ENCODE results near the gene DNAL1.
A peak's percentile ranks its signal among the peaks of the same experiment; 100 is the strongest.
"Not testable (repeated sequence)": the region's sequence is repeated elsewhere in the genome, so short reads cannot be mapped to it uniquely, and the experiment has no call there.

The DNAL1 gene

DNA sequence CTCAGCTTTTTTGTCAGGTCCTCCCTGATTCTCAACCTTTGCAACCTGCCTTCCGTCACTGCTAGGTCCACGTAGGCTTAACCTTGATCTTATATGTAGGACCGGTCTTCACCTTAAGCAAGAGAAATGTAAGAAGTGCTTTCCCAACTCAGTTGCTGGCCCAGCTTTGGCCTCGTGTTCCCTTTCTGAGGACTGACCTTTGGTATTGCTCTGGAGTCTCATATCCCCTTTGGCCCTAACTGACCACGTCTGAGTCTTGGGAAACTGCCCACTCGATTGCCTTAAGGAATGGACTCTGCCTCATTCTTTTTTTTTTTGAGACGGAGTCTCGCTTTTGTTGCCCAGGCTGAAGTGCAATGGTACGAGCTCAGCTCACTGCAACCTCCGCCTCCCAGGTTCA is 24.5 kb upstream of the DNAL1 start:
- Histone ChIP-seq H3K27ac (ENCODE audit: low read length) (no peak overlapping the region), H3K4me1 (ENCODE audit: control insufficient read depth in 1 of 2, insufficient read depth in 2 of 2, low read length in 2 of 2) (no peaks in the 10 kb centered on the region), H3K36me3 (ENCODE audit: control insufficient read depth in 1 of 2, insufficient read depth in 2 of 2, low read length in 2 of 2) (no peaks in the 10 kb centered on the region), H3K4me3 (ENCODE audit: low read depth in 1 of 2, low read length in 2 of 2) (no peak overlapping the region), H3K27me3 (ENCODE audit: low read depth, low read length) (no peaks in the 10 kb centered on the region), H3K9me3 (ENCODE audit: control insufficient read depth in 1 of 2, low read length in 2 of 2) (no peaks in the 10 kb centered on the region)

DNA sequence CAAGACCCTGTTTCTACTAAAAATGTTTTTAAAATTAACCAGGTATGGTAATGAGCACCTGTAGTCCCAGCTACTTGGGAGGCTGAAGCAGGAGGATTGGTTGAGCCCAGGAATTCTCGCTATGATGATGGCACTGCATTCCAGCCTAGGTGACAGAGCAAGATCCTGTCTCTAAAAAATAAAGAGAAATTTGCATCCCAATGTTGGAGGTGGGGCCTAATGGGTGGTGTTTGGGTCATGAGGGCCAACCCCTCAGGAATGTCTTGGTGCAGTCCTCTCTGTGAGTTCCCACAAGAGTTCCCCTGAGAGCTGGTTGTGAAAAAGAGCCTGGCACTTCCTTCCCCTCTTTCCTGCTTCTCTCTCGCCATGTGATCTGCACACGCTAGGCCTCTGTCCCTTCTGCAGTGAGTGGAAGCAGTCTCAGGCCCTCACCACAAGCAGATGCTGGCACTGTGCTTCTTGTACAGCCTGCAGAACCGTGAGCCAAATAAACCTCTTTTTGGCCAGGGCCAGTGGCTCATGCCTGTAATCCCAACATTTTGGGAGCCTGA is 21.2 kb upstream of the DNAL1 start:
- Histone ChIP-seq H3K4me1 (ENCODE audit: control insufficient read depth in 1 of 2, insufficient read depth in 2 of 2, low read length in 2 of 2) (no peaks in the 10 kb centered on the region), H3K4me3 (ENCODE audit: low read depth in 1 of 2, low read length in 2 of 2) (no peak overlapping the region)

DNA sequence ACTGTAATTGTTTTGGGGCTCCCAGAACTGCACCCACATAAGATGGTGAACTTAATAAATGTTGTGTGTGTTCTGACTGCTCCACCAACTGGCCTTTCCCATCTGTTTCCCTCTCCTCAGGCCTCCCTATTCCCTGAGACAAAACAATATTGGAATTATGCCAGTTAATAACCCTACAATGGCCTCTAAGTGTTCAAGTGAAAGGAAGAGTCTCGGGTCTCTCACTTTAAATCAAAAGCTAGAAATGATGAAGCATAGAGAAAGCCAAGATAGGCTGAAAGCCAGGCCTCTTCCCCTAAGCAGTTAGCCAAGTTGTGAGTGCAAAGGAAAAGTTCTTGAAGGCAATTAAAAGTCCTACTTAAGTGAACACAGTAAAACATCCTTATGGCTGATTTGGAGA is 19.1 kb upstream of the DNAL1 start:
- H3K4me3 ChIP-seq (ENCODE audit: low read depth in 1 of 2, low read length in 2 of 2), result no peak overlapping the region
- no peaks in the 10 kb centered on the region for H3K9me3 ChIP-seq (ENCODE audit: control insufficient read depth in 1 of 2, low read length in 2 of 2)
- H3K27me3 ChIP-seq (ENCODE audit: low read depth, low read length), result no peaks in the 10 kb centered on the region
- no peaks in the 10 kb centered on the region for H3K4me1 ChIP-seq (ENCODE audit: control insufficient read depth in 1 of 2, insufficient read depth in 2 of 2, low read length in 2 of 2)
- no peak overlapping the region for H3K27ac ChIP-seq (ENCODE audit: low read length)
- H3K36me3 ChIP-seq (ENCODE audit: control insufficient read depth in 1 of 2, insufficient read depth in 2 of 2, low read length in 2 of 2), result no peaks in the 10 kb centered on the region

More for the DNA sequence above, 21.2 kb upstream of the DNAL1 start:
- no peaks in the 10 kb centered on the region for H3K36me3 ChIP-seq (ENCODE audit: control insufficient read depth in 1 of 2, insufficient read depth in 2 of 2, low read length in 2 of 2)
- no peaks in the 10 kb centered on the region for H3K9me3 ChIP-seq (ENCODE audit: control insufficient read depth in 1 of 2, low read length in 2 of 2)
- H3K27me3 ChIP-seq (ENCODE audit: low read depth, low read length), result no peaks in the 10 kb centered on the region
- no peak overlapping the region for H3K27ac ChIP-seq (ENCODE audit: low read length)

DNA sequence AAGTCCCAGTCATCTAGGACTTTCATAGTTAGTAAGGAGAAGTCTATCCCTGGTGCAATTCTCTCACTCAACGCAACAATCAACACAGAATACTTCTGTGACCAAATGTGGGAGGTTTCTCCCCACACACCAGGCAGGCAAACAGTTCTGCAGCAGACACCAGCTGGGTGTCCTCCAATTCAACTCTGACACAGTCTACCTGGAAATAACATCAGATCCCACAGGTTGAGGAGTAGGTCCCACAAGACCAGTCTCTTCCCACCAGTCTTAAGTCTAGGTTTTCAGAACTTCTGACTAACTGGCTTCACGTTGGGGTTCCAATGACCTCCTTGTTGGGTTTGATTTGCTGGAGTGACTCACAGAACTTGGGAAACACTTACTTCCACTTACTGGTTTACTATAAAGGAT is 17.6 kb upstream of the DNAL1 start:
- Histone ChIP-seq H3K36me3 (ENCODE audit: control insufficient read depth in 1 of 2, insufficient read depth in 2 of 2, low read length in 2 of 2) (no peaks in the 10 kb centered on the region), H3K4me3 (ENCODE audit: low read depth in 1 of 2, low read length in 2 of 2) (no peak overlapping the region), H3K27ac (ENCODE audit: low read length) (no peak overlapping the region), H3K9me3 (ENCODE audit: control insufficient read depth in 1 of 2, low read length in 2 of 2) (no peaks in the 10 kb centered on the region), H3K27me3 (ENCODE audit: low read depth, low read length) (no peaks in the 10 kb centered on the region), H3K4me1 (ENCODE audit: control insufficient read depth in 1 of 2, insufficient read depth in 2 of 2, low read length in 2 of 2) (no peaks in the 10 kb centered on the region)

DNA sequence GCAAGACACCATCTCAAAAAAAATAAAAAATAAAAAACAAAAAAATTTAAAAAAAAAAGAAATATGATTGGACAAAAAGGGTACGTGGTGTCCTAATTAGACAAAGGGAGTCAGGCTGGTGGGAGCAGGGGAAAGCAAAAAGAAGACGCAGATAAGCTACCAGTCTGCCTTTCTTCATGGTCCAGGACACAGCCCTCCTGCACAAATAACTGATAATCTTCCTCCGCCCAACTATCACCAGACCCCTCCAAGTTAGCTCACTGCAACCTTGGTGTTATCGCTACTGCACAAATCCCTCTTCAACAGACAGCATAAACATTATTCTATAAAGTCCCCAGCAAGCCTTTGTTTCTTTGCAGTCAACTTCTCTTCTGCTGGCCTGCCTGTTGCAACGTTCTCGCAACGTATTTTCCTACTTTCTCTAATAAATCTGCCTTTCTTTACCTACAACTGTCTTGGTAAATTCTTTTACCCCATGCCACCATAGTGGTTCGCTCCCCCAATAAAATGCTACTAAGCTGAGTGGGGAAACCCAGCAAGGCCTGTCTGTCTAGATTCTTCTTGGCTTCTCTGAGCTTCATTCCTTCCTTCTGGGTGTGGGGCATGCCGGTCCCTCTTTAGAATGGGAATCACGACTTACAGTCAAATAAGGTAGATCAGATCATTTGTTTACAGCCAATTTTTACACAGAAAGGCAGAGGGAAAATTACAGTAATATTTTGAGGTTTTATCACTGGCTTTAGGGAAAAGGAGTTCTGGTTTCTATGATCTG is 14.6 kb upstream of the DNAL1 start:
- no peak overlapping the region for H3K4me3 ChIP-seq (ENCODE audit: low read depth in 1 of 2, low read length in 2 of 2)
- H3K27me3 ChIP-seq (ENCODE audit: low read depth, low read length), result no peaks in the 10 kb centered on the region
- no peaks in the 10 kb centered on the region for H3K9me3 ChIP-seq (ENCODE audit: control insufficient read depth in 1 of 2, low read length in 2 of 2)
- no peak overlapping the region for H3K27ac ChIP-seq (ENCODE audit: low read length)
- H3K36me3 ChIP-seq (ENCODE audit: control insufficient read depth in 1 of 2, insufficient read depth in 2 of 2, low read length in 2 of 2), result no peaks in the 10 kb centered on the region
- peaks cover 0 to 19% of the 10 kb centered on the region in 2 donors for H3K4me1 ChIP-seq (ENCODE audit: control insufficient read depth in 1 of 2, insufficient read depth in 2 of 2, low read length in 2 of 2)

DNA sequence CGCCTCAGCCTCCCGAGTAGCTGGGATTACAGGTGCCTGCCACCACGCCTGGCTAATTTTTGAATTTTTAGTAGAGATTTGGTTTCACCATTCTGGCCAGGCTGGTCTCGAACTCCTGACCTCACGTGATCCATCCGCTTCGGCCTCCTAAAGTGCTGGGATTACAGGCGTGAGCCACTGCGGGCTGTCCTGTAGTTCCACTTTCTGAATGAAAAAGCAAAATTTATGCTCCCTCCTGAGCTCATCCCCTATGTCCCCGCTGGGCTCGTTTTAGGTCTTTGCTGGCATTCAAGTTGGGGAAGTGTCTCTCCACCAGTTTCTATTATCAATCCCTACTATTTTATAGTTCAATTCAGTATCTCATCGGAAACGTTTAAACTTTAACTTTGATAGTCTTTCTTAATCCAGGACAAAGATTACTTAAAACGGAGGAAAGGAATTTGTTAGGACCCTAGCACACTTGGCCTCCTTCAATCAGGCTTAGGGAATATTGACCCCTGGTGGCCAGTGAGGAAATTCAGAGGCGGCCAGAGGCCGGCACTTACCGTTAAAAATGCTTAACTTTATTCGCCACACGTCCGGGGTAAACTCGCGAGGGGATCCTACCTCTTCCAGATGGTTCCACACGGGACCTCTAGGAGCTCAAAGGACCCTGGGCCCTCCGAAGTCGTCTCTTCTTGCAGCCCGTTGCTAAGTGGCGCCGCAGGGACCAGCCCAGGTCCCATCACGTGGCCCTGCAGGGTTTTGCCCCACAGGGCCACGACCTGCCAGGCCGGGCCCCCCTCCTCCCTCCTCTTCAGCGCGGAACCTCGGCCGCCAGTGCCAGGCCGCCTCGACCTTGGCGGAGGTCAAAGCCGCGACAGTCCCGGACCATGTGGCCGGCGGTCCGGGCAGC is 11.4 kb upstream of the DNAL1 start:
- H3K36me3 ChIP-seq (ENCODE audit: control insufficient read depth in 1 of 2, insufficient read depth in 2 of 2, low read length in 2 of 2), result no peaks in the 10 kb centered on the region
- H3K27ac ChIP-seq (ENCODE audit: low read length), result no peak overlapping the region
- H3K4me1 ChIP-seq (ENCODE audit: control insufficient read depth in 1 of 2, insufficient read depth in 2 of 2, low read length in 2 of 2), result peaks cover 0 to 19% of the 10 kb centered on the region in 2 donors
- H3K4me3 ChIP-seq (ENCODE audit: low read depth in 1 of 2, low read length in 2 of 2), result peak overlapping the region; percentile 57 to 86
- no peaks in the 10 kb centered on the region for H3K27me3 ChIP-seq (ENCODE audit: low read depth, low read length)
- H3K9me3 ChIP-seq (ENCODE audit: control insufficient read depth in 1 of 2, low read length in 2 of 2), result no peaks in the 10 kb centered on the region

DNA sequence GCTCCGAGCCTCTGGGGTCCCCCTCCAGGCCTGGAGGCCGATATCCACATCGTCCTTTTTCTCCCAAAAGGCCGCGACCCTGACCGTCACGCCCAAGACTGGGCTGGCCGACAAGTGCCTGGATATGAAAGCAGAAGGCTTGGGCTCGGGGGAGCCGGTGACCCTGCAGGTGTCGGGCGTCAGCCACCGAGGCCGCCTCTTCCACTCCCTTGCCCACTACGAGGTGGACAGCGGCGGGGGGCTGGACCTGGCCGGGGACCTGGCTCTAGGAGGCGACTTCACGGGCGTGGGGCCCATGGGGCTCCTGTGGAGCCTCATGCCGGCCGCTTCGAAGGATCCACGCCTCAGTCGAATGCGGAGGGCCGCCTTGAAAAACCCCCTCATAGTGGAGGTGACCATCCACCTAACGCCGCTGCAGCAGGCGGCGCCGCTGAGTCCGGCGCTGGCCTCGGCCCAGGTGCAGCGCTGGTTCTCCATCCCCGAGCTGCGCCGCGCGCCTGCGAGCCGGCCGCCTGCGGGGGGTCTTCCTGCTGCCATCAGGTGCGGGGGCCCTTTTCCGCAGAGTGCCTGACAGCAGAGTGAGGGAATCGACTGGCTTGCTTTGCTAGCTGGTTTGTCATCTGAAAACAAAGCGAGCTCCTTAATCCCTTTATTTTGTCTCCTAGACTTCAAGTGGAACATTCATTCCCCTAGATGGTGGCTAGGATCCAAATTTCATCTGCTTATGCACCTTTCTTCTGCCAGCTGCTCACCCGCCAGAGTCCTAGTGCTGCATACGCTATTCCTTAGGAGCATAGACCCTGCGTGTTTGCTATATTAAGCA is 10.6 kb upstream of the DNAL1 start:
- Histone ChIP-seq H3K27ac (ENCODE audit: low read length) (no peak overlapping the region), H3K27me3 (ENCODE audit: low read depth, low read length) (no peaks in the 10 kb centered on the region), H3K4me3 (ENCODE audit: low read depth in 1 of 2, low read length in 2 of 2) (peak overlapping the region; percentile 57 to 86), H3K36me3 (ENCODE audit: control insufficient read depth in 1 of 2, insufficient read depth in 2 of 2, low read length in 2 of 2) (no peaks in the 10 kb centered on the region), H3K4me1 (ENCODE audit: control insufficient read depth in 1 of 2, insufficient read depth in 2 of 2, low read length in 2 of 2) (peaks cover 0 to 19% of the 10 kb centered on the region in 2 donors), H3K9me3 (ENCODE audit: control insufficient read depth in 1 of 2, low read length in 2 of 2) (no peaks in the 10 kb centered on the region)

DNA sequence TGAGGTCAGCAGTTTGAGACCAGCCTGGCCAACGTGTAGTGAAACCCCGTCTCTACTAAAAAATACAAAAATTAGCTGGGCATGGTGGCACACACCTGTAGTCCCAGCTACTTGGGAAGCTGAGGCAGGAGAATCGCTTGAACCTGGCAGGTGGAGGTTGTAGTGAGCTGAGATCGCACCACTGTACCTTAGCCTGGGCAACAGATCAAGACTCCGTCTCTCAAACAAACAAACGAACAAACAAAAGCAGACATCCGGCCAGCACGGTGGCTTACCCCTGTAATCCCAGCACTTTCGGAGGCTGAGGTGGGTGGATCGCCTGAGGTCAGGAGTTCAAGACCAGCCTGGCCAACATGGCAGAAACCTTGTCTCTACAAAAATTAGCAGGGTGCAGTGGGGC is 8.4 kb upstream of the DNAL1 start:
- H3K36me3 ChIP-seq (ENCODE audit: control insufficient read depth in 1 of 2, insufficient read depth in 2 of 2, low read length in 2 of 2), result not testable (repeated sequence)

DNA sequence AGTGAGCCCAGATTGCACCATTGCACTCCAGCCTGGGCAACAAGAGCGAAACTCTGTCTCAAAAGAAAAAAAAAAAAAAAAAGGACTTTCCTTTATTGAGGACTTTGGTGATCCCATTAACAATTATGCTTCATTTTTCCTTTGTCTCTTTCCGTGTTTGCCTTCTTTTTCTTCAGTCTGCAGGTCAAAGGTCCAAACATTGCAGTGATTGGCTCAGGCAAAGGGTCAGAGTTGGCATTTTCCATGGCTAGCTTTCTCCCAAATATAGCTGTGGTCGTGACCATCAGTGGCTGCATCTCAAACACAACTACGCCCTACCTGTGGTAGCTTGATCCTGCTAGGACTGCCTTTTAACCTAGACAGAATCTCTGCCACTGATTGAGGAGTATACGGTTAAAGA is 7.0 kb upstream of the DNAL1 start:
- Histone ChIP-seq H3K36me3 (ENCODE audit: control insufficient read depth in 1 of 2, insufficient read depth in 2 of 2, low read length in 2 of 2) (no peaks in the 10 kb centered on the region), H3K27ac (ENCODE audit: low read length) (no peak overlapping the region), H3K4me1 (ENCODE audit: control insufficient read depth in 1 of 2, insufficient read depth in 2 of 2, low read length in 2 of 2) (peaks cover 0 to 19% of the 10 kb centered on the region in 2 donors), H3K4me3 (ENCODE audit: low read depth in 1 of 2, low read length in 2 of 2) (no peak overlapping the region), H3K27me3 (ENCODE audit: low read depth, low read length) (no peaks in the 10 kb centered on the region), H3K9me3 (ENCODE audit: control insufficient read depth in 1 of 2, low read length in 2 of 2) (no peaks in the 10 kb centered on the region)

More for the DNA sequence above, 8.4 kb upstream of the DNAL1 start:
- H3K4me1 ChIP-seq (ENCODE audit: control insufficient read depth in 1 of 2, insufficient read depth in 2 of 2, low read length in 2 of 2), result peaks cover 0 to 19% of the 10 kb centered on the region in 2 donors
- not testable (repeated sequence) for H3K27ac ChIP-seq (ENCODE audit: low read length); H3K27me3 ChIP-seq (ENCODE audit: low read depth, low read length); H3K9me3 ChIP-seq (ENCODE audit: control insufficient read depth in 1 of 2, low read length in 2 of 2); H3K4me3 ChIP-seq (ENCODE audit: low read depth in 1 of 2, low read length in 2 of 2)

DNA sequence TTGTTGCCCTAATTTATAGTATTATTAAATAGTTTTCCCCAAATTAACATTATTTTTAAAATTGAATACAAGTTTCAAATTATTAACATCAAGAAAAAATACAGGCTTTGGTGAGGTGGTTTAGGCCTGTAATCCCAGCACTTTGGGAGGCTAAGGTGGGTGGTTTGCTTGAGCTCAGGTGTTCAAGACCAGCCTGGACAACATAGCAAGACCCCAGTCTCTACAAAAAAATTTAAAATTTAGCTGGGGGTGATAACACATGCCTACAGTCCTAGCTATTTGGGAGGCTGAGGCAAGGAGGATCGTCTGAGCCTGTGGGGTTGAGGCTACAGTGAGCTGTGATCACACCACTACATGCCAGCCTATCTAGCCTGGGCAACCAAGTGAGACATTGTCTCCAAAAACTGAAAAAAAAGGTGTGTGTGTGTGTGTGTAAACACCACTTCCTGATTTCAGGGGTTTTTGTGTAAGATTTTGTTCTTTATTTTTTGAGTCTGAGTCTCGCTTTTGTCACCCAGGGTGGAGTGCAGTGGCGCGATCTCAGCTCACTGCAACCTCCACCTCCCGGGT is 3.9 kb upstream of the DNAL1 start:
- no peaks in the 10 kb centered on the region for H3K9me3 ChIP-seq (ENCODE audit: control insufficient read depth in 1 of 2, low read length in 2 of 2)

More for the DNA sequence above, 3.9 kb upstream of the DNAL1 start:
- Histone ChIP-seq H3K36me3 (ENCODE audit: control insufficient read depth in 1 of 2, insufficient read depth in 2 of 2, low read length in 2 of 2) (no peaks in the 10 kb centered on the region), H3K4me3 (ENCODE audit: low read depth in 1 of 2, low read length in 2 of 2) (no peak overlapping the region), H3K27me3 (ENCODE audit: low read depth, low read length) (no peaks in the 10 kb centered on the region), H3K27ac (ENCODE audit: low read length) (no peak overlapping the region), H3K4me1 (ENCODE audit: control insufficient read depth in 1 of 2, insufficient read depth in 2 of 2, low read length in 2 of 2) (peaks cover 0 to 7% of the 10 kb centered on the region in 2 donors)
